SJCRH30 (cell line): ENCODE measurements around the gene ZBP1. TPM values are rescaled to one million over a fixed set of nuclear protein-coding genes. Genes with fewer than 3 reads are reported as not detected.
"Not testable (repeated sequence)": the region's sequence is repeated elsewhere in the genome, so short reads cannot be mapped to it uniquely, and the experiment has no call there.

Experiments
- DNase-seq, 2 experiments: peaks; one replicate each; pipeline ENCODE4 v3.0.0-alpha.2; 2015 to 2020
- H3K27ac ChIP-seq: fragments of 250-450 bp; sonication (Bioruptor Pico); 2 replicates; pipeline ENCODE4 v1.5.1; 2020; ENCODE audit warnings: mild to moderate bottlenecking, moderate library complexity
- H3K27me3 ChIP-seq: fragments of 250-450 bp; sonication (Bioruptor Pico); 2 replicates; pipeline ENCODE4 v1.5.1; 2020; ENCODE audit warnings: mild to moderate bottlenecking, moderate library complexity
- H3K36me3 ChIP-seq: fragments of 250-450 bp; sonication (Bioruptor Pico); 2 replicates; pipeline ENCODE4 v1.5.1; 2020; ENCODE audit warnings: mild to moderate bottlenecking, moderate library complexity
- H3K4me1 ChIP-seq: fragments of 250-450 bp; sonication (Bioruptor Pico); 2 replicates; pipeline ENCODE4 v1.5.1; 2020; ENCODE audit warnings: mild to moderate bottlenecking, moderate library complexity
- H3K4me3 ChIP-seq: fragments of 250-450 bp; sonication (Bioruptor Pico); 2 replicates; pipeline ENCODE4 v1.5.1; 2020; ENCODE audit warnings: mild to moderate bottlenecking, moderate library complexity
- H3K9me3 ChIP-seq: fragments of 250-450 bp; sonication (Bioruptor Pico); replicated peaks from 2 replicates; pipeline ENCODE4 v1.5.1; 2020; ENCODE audit warnings: mild to moderate bottlenecking, moderate library complexity
- total RNA-seq: library from RNA; depleted of rRNA; stranded (reverse); fragments of >200 nt; shearing (Covaris generic); gene quantifications from 2 replicates; pipeline ENCODE4 v1.2.3, GENCODE V29; 2014

The ZBP1 gene
- total RNA-seq, 1 experiment from 2014 or later: 0.02 TPM

DNA sequence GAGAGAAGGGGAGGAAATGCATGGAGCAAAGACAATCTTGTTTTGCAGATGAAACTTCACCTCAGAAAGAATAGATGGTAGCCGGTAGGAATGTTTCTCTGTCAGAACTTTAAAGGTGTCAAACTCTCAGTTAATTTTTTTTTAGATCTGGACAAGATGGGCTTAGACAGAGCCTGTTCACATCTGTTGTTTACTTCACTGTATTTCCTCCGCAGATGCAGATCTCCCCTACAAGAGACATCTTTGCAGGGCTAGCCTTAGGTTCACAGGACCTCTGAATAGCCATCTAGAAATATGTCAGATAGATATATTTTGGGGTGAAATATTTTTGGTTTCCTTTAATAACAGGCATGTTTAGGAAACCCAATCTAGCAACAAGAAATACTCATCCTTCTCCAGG, 12.1 kb upstream of the ZBP1 start:
- H3K4me3 ChIP-seq: no peak overlapping the region
- no peaks in the 10 kb centered on the region for H3K27me3 ChIP-seq
- H3K9me3 ChIP-seq: peaks cover 10% of the 10 kb centered on the region
- no peak overlapping the region for H3K27ac ChIP-seq
- H3K4me1 ChIP-seq: peaks cover 8% of the 10 kb centered on the region; the same call in 1 of the 2 replicates
- no peaks in the 10 kb centered on the region for H3K36me3 ChIP-seq
- no peak for DNase-seq

DNA sequence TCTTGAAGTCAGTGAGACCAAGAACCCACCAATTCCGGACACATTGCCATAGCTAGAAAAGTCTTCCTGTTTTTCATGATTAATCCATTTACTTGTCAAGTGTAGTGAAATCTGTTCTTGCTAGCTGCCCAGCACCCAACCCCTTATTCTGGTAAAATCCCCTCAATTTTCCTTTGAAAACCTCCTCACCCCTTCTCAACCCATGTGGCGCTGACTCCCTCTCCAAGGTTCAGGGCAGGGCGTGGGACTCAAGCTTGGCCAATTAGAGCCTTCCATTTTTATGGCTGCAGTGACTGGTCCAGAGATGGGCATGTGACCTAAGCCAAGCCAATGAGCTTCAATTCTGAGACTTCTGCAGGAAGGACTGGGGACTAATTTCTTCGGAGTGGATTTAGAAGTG, 9.8 kb upstream of the ZBP1 start:
- no peaks in the 10 kb centered on the region for H3K27me3 ChIP-seq
- H3K4me1 ChIP-seq: peaks cover 8% of the 10 kb centered on the region; the same call in 1 of the 2 replicates
- H3K9me3 ChIP-seq: no peaks in the 10 kb centered on the region; the same call in 1 of the 2 replicates
- H3K27ac ChIP-seq: no peak overlapping the region
- H3K36me3 ChIP-seq: no peaks in the 10 kb centered on the region
- no peak overlapping the region for H3K4me3 ChIP-seq
- DNase-seq: no peak

DNA sequence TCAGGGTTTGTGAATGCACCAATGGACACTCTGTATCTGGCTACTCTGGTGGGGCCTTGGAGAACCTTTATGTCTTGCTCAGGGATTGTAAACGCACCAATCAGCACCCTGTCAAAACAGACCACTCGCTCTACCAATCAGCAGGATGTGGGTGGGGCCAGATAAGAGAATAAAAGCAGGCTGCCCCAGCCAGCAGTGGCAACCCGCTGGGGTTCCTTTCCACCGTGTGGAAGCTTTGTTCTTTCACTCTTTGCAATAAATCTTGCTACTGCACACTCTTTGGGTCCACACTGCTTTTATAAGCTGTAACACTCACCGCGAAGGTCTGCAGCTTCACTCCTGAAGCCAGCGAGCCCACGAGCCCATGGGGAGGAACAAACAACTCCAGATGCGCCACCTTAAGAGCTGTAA, 9.3 kb upstream of the ZBP1 start:
- H3K9me3 ChIP-seq, DNase-seq: not testable (repeated sequence)

DNA sequence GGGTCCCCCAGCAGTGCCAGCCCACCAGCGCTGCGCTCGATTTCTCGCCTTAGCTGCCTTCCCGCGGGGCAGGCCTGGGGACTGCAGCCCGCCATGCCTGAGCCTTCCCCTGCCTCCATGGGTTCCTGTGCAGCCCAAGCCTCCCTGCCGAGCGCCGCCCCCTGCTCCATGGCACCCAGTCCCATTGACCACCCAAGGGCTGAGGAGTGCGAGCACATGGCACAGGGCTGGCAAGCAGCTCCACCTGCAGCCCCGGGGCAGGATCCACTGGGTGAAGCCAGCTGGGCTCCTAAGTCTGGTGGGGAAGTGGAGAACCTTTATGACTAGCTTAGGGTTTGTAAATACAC, 8.7 kb upstream of the ZBP1 start:
- not testable (repeated sequence) for H3K27ac ChIP-seq, H3K4me1 ChIP-seq, DNase-seq, H3K27me3 ChIP-seq, H3K9me3 ChIP-seq, H3K36me3 ChIP-seq, H3K4me3 ChIP-seq

More for the DNA sequence above, 9.3 kb upstream of the ZBP1 start:
- H3K4me3 ChIP-seq, H3K36me3 ChIP-seq, H3K27ac ChIP-seq, H3K27me3 ChIP-seq, H3K4me1 ChIP-seq: not testable (repeated sequence)

DNA sequence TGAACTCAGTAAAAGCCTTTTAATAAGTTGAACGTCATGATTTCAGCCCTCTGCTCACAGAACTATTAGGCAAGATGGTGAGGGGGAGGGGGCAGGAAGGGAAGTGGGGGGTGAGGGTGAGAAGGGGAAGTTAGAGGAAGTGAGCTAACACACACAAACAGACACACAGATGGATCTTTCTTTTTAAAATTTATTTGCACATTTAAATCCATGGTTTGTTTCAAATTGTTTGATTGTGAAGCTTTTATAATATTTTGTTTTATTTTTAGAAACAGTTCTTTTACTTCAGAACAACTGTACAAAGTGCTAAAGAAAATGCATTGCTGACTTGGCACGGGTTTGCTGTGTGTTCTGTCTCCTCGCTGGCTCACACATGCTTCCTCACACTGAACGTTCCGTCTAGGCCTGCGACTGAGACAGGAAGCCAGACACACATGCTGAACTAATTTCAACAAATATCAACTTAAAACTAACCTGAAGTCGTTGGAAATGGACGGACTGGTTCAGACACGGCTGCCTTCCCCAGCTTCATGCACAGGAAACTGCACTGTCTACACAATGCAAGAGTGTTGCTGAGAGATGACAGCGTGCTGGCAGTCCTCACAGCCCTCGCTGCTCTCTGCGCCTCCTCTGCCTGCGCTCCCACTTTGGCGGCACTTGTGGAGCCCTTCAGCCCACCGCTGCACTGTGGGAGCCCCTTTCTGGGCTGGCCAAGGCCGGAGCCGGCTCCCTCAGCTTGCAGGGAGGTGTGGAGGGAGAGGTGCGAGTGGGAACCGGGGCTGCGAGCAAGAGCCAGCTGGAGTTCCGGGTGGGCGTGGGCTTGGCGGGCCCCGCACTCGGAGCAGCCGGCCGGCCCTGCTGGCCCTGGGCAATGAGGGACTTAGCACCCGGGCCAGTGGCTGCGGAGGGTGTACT, 8.1 kb upstream of the ZBP1 start:
- DNase-seq: no peak
- Histone ChIP-seq H3K36me3 (no peaks in the 10 kb centered on the region), H3K27me3 (no peaks in the 10 kb centered on the region), H3K4me3 (no peak overlapping the region), H3K9me3 (no peaks in the 10 kb centered on the region; the same call in 1 of the 2 replicates), H3K27ac (no peak overlapping the region), H3K4me1 (no peaks in the 10 kb centered on the region)

DNA sequence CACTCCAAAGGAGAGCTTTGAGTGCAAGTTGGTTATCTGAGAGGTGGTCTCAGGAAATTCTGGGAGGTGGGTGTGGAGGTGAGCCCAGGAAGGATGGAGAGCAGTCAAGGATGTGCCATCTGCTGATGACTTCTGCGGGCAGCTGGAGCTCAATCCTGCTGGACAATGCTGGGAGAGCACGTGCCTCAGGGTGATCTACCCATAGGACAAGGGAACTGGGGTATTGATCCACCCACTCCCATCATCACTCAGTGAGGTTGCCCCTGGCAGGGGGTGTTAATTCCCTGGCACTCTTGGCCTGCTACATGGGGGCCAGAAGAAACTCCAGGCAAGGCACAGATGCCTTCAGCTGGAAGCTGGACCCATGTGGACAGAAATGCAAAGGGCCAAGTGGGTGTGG, 7.1 kb upstream of the ZBP1 start:
- Histone ChIP-seq H3K9me3 (no peaks in the 10 kb centered on the region; the same call in 1 of the 2 replicates), H3K27ac (no peak overlapping the region), H3K4me1 (0 out of 2 replicates have a peak, but pooled peaks cover 6% of the 10 kb centered on the region), H3K36me3 (no peaks in the 10 kb centered on the region), H3K27me3 (no peaks in the 10 kb centered on the region), H3K4me3 (no peak overlapping the region)
- no peak for DNase-seq

DNA sequence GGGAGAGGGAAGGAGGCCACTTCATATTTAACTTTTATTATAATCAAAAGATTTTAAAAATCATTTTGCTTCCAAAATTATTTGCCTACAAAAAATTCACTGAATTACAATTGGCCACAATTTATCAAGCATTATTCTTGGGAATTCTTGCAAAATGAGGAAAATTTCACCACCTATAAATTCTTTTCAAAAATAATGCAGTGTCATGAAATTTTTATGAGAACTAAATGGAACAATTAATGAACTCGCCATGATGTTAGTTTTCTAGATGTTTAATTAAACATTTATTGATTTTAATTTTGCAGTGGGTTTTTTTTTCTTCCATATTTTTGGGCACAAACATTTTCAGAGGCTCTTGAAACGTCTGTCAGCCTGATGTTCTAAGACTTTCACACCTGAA, 5.8 kb upstream of the ZBP1 start:
- Histone ChIP-seq H3K36me3 (no peaks in the 10 kb centered on the region), H3K4me3 (no peak overlapping the region), H3K27ac (no peak overlapping the region), H3K27me3 (no peaks in the 10 kb centered on the region), H3K9me3 (no peaks in the 10 kb centered on the region; the same call in 1 of the 2 replicates), H3K4me1 (peaks cover 10% of the 10 kb centered on the region)
- DNase-seq: no peak

DNA sequence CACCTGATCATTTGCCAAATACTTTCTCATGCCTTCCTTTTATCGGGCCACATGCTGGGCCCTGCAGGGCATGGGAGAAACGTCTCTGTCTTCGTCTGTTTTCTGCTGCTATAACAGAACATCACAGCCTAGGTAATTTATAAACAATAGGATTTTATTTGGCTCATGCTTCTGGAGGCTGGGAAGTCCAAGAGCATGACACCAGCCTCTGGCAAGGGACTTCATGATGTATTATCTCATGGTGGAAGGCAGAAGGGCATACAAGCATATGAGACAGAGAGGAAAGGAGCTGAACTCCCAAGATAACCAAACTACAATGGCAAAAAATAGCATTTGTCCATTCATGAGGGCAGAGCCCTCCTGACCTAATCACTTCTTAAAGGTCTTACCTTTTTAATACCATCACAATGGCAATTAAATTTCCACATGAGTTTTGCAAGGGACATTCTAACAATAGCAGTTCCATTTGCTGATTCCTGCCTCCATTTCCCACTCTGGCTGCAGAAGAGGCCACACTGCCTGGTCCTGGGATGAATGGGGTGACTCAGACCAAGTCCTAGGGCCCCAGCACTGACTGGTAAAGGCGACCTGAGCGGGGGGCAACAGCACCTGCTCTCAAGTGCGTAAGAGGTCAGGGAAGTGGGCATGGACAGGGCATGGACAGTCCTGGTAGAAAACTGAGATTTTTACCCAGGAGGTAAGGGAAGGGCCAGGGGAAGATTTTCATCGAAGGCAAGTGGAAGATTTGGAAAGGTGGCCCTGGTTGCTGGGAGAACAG, 5.1 kb upstream of the ZBP1 start:
- Histone ChIP-seq H3K9me3 (no peaks in the 10 kb centered on the region; the same call in 1 of the 2 replicates), H3K4me3 (no peak overlapping the region), H3K27me3 (no peaks in the 10 kb centered on the region; the same call in 1 of the 2 replicates), H3K36me3 (no peaks in the 10 kb centered on the region), H3K4me1 (peaks cover 16% of the 10 kb centered on the region), H3K27ac (no peak overlapping the region)
- no peak for DNase-seq

DNA sequence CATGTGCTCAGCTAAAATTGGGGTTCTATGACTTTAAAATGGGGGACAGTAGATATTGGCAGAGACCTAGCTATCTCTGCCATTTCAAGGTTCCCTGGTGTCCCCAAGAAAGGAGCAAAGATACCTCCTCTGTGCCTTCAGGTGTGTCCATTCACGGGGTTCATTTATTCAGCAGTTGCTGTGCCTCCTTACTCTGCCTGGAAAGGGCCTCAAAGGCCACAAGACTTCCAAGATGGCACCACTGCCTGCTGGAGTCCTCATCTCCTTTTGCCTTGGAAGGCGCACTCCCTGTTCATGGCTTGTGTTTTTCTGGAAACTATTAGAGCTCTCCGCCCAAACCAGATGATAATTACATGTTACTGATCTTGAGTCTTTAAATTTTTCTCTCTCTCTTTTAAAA, 3.9 kb upstream of the ZBP1 start:
- Histone ChIP-seq H3K4me3 (no peak overlapping the region), H3K4me1 (peaks cover 27% of the 10 kb centered on the region), H3K9me3 (no peaks in the 10 kb centered on the region; the same call in 1 of the 2 replicates), H3K36me3 (no peaks in the 10 kb centered on the region), H3K27ac (no peak overlapping the region), H3K27me3 (peaks cover 4% of the 10 kb centered on the region; the same call in 1 of the 2 replicates)
- no peak for DNase-seq

DNA sequence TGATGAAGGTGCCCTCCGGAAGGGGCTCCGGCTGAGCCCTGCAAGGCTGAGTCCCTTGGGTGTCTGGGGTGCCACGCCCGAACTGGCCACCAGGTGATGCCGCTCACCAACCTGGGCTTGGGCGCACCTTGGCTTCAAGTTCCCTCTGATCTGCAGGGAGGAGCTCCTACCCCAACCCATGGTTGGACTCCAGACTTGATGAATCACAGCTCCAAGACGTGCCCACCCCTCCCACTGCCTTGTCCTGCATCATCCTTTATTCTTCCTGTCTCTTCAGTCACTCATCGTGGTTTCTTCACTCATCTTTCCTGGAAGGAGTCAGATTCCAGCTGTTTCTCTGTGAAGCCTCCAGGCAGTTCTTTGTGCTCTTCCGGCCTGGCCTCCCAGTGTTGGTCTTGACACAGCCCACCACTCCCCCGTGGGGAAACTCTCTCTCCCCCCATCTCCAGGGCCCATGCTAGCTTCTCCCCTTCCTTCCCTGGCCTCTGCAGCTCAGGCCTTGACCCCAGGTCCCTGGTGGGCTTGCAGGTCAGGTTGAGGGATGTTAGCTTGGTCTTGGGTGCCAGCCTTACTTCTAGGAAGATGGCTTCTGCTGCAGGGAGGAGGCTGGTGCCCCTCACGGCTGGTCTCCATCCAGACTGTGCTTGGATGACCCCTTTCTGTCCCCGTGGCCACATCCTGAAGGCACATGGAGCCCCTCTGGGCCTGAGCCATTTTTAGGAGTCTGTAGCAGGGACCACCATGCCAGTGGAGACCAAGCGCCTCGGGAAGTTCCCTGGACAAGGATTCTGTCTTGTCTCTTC, 2.6 kb upstream of the ZBP1 start:
- Histone ChIP-seq H3K36me3 (no peaks in the 10 kb centered on the region), H3K27me3 (peaks cover 4% of the 10 kb centered on the region), H3K4me1 (peaks cover 31% of the 10 kb centered on the region), H3K4me3 (no peak overlapping the region), H3K9me3 (no peaks in the 10 kb centered on the region; the same call in 1 of the 2 replicates), H3K27ac (no peak overlapping the region)
- DNase-seq: peak; percentile 75 to 83

DNA sequence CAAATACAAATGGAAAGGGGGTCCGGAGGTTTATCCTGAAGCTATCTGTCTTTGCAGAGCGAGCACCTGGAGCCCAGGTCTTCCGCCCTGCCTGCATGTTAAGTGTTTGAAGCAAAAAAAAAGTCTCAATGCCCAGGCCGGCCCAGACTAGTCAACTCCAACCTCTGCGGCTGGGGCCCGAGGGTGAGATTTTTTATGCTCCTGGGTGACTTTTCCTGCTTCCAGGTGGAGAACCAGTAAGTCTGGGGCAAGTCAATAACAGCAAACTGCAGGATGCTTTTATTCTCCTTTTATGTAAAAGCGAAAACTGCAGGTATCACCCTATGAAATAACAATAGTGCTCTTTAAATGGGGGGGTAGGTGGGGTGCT, 2.0 kb upstream of the ZBP1 start:
- peaks cover 31% of the 10 kb centered on the region for H3K4me1 ChIP-seq
- no peaks in the 10 kb centered on the region; the same call in 1 of the 2 replicates for H3K9me3 ChIP-seq
- no peaks in the 10 kb centered on the region for H3K36me3 ChIP-seq
- H3K27me3 ChIP-seq: peaks cover 6% of the 10 kb centered on the region
- H3K4me3 ChIP-seq: no peak overlapping the region
- DNase-seq: no peak
- H3K27ac ChIP-seq: no peak overlapping the region

DNA sequence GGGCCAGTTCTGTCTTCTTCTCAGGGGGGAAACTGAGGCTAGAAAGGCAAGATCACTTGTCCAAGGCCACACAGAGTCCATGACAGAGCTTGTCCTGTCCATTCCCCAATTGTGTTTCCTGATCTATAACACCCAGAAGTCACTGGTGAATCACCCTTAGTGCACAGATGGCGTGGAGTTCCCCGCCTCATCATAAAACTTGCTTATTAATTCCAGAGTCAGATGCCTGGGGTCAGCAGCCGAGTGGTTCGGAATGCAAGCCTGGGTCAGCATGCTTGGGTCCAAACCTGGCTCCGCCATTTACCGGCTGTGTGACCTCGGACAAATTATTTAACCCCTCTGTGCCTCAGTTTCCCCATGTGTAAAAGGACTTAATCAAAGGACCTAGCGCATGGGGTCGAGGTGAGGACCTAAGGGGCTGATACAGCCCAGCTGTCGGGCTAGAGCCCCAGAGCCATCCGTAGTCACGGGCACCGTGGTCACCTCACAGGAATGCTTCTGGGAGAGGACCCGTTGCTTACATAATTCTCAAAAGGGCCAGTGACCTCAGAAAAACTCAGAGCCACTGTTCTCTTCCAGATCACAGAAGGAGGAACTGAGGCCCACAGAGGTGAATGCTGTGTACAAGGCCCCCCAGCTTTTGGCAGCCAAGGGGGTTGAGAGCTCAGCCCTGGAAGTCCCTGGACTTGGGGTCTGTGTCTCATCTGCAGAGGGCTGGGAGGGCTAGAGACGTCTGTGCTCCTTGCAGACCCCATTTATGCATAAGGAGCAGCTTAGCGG, 1.4 kb upstream of the ZBP1 start:
- H3K4me3 ChIP-seq: no peak overlapping the region
- peaks cover 6% of the 10 kb centered on the region for H3K27me3 ChIP-seq
- H3K27ac ChIP-seq: no peak overlapping the region
- H3K4me1 ChIP-seq: peaks cover 31% of the 10 kb centered on the region
- DNase-seq: no peak
- no peaks in the 10 kb centered on the region for H3K36me3 ChIP-seq
- H3K9me3 ChIP-seq: no peaks in the 10 kb centered on the region; the same call in 1 of the 2 replicates

DNA sequence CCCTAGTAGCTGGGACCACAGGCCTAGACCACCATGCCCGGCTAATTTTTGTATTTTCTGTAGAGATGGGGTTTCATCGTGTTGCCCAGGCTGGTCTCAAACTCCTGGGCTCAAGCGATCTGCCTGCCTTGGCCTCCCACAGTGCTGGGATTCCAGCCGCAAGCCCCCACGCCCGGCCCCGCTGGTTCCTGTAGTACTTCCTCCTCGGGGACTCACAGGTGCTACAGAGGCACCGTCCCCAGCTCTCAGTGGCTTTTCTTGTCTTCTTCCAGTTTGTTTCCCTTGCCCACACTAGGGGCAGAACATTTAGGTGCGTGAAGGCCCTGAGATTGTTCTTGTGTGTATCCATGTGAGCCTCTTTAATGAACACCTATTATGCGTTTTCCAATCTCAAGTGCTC, 773 bp upstream of the ZBP1 start:
- Histone ChIP-seq H3K36me3 (no peaks in the 10 kb centered on the region), H3K4me1 (peaks cover 31% of the 10 kb centered on the region), H3K9me3 (no peaks in the 10 kb centered on the region; the same call in 1 of the 2 replicates), H3K4me3 (no peak overlapping the region), H3K27me3 (peaks cover 6% of the 10 kb centered on the region), H3K27ac (no peak overlapping the region)
- no peak for DNase-seq
